ENCODE measurements around the gene TBX1.

TBX1 gene

DNA sequence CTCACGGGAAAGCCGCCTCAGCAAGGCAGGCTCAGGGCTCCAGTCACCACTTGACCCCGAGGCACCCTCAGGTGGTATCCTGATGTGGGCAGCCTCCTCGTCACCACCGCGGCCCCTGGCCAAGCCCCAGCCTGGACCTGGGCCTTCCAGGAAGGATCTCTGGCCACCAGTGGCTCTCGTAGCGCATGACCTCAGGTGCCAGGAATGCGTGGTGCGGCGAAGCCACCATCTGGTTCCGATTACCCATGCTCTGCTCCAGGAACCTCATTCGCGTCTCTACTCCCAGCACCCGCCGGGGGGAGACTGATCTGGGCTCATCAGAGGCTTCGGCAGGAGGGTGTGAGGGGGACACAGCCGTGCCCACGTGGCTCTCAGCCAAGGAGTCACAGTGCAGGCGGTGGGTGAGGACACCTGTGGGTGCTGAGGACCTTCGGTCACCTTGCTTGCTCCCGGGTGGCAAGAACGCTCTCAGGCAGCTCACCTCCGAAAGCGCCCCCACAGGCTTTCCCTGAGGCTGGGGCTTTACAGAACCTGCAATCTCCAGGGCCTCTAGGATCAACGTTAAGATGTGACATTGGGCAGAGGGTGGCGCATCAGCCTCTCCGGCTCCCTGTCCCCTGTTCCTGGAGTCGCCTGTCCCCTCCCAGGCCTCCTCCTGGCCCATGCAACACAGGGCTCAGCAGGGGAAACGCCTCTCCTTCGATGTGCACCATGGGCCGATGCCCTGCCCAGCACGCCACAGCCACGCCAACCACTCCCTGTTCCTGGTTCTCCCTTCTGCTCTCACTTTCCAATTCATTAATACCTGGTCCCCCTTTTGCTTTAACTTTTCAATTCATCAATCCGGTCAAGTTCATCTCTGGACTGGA is 39.0 kb downstream of the TBX1 start:
- TF ChIP-seq, protein P1, sequence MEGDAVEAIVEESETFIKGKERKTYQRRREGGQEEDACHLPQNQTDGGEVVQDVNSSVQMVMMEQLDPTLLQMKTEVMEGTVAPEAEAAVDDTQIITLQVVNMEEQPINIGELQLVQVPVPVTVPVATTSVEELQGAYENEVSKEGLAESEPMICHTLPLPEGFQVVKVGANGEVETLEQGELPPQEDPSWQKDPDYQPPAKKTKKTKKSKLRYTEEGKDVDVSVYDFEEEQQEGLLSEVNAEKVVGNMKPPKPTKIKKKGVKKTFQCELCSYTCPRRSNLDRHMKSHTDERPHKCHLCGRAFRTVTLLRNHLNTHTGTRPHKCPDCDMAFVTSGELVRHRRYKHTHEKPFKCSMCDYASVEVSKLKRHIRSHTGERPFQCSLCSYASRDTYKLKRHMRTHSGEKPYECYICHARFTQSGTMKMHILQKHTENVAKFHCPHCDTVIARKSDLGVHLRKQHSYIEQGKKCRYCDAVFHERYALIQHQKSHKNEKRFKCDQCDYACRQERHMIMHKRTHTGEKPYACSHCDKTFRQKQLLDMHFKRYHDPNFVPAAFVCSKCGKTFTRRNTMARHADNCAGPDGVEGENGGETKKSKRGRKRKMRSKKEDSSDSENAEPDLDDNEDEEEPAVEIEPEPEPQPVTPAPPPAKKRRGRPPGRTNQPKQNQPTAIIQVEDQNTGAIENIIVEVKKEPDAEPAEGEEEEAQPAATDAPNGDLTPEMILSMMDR (IDR thresholded peaks at IDR 0.05; ENCODE audit: extremely low read depth, insufficient read depth, missing control alignments) = no peak
- in situ Hi-C loops (cut with MboI; ENCODE audit: low pct_unique_long_range_greater_than_20kb, low sequenced_read_pairs, unreplicated experiment) = loop anchor here (10.0 kb wide), 1 partner anchor 95 kb away; no protein-coding TSS in a partner anchor
- no peak for DNase-seq (ENCODE audit: low spot score)

DNA sequence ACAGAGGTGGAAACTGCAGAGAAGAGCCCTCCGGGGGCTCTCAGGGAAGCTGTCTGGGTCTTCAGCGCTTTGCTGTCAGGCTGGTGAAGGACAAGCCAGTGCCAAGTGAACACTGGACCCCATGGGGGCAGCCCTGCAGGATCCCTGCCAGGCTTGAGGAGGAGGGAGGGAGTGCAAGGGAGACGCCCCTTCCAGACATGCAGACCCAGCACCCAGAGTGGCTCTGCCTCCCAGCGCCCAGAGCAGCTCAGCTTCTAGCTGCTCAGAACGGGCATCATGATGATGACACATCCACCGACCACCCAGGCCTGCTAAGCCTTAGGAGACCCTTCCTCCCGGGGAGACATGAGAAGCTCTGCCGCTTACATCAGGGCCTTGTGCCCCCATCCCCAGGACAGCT is 39.7 kb downstream of the TBX1 start:
- in situ Hi-C loops (cut with MboI; ENCODE audit: low pct_unique_long_range_greater_than_20kb, low sequenced_read_pairs, unreplicated experiment) = loop anchor here (10.0 kb wide), 1 partner anchor 94 kb away; no protein-coding TSS in a partner anchor
- no peak for DNase-seq (ENCODE audit: low spot score)
- TF ChIP-seq, protein P1 (IDR thresholded peaks at IDR 0.05; ENCODE audit: extremely low read depth, insufficient read depth, missing control alignments) = no peak

DNA sequence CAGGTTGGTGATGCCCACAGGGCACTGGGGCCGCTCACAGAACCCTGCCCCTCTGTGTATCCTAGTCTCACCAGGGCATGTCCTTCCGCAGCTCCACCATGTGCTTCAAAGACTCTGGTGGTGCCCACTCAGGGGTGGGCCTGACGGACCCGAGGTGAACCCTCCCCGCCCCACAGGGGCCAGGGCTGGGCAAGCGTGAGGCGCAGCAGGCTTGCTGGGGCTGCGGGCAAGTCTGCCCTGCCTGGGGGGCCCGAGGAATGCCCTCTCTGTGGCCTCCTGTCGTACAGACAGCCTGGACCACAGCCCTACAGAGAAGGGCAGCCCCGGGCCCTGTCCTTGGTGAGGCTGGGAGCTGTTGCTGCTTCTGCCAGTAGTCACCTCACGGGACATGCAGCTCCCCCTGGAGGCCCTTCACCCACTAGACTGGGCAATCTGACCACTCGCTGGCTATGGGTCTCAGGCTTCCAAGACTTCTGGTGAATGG is 40.2 kb downstream of the TBX1 start:
- no peak for DNase-seq (ENCODE audit: low spot score)
- TF ChIP-seq, protein P1 (IDR thresholded peaks at IDR 0.05; ENCODE audit: extremely low read depth, insufficient read depth, missing control alignments) = no peak
- in situ Hi-C loops (cut with MboI; ENCODE audit: low pct_unique_long_range_greater_than_20kb, low sequenced_read_pairs, unreplicated experiment) = loop anchor here (10.0 kb wide), 1 partner anchor 94 kb away; no protein-coding TSS in a partner anchor

DNA sequence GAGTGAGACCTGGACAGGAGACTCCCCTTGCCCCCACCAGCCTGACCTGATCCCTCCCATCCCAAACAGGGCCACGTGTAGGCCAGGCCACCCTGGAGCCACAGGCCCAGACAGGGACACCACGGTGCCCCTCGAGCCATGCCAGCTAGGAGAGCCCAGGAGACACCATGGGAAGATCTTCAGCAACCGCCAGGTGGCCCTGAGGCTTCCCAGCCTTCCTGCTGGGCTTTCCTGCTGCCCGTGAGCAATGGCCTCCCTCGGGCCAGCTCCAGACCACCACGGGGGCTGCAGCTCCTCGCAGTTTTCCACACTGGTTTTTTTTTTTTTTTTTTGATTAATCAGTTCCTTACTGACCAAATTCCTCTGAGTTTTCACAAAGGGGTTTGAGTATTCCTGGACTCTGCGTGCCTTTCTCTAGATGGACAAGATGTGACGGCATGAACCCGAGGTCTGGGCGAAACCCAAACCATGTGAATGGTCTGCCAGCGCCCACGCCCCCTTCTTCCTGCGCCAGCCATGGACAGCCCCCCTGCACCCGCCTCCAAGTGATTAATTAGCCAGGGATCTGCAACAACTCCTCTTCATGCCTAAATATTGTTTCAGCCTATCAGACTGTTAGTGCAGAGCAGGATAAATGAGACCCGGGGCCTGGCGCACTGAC is 40.9 kb downstream of the TBX1 start:
- no peak for DNase-seq (ENCODE audit: low spot score)
- TF ChIP-seq, protein P1 (IDR thresholded peaks at IDR 0.05; ENCODE audit: extremely low read depth, insufficient read depth, missing control alignments) = no peak
- in situ Hi-C loops (cut with MboI; ENCODE audit: low pct_unique_long_range_greater_than_20kb, low sequenced_read_pairs, unreplicated experiment) = loop anchor here (10.0 kb wide), 1 partner anchor 93 kb away; no protein-coding TSS in a partner anchor

DNA sequence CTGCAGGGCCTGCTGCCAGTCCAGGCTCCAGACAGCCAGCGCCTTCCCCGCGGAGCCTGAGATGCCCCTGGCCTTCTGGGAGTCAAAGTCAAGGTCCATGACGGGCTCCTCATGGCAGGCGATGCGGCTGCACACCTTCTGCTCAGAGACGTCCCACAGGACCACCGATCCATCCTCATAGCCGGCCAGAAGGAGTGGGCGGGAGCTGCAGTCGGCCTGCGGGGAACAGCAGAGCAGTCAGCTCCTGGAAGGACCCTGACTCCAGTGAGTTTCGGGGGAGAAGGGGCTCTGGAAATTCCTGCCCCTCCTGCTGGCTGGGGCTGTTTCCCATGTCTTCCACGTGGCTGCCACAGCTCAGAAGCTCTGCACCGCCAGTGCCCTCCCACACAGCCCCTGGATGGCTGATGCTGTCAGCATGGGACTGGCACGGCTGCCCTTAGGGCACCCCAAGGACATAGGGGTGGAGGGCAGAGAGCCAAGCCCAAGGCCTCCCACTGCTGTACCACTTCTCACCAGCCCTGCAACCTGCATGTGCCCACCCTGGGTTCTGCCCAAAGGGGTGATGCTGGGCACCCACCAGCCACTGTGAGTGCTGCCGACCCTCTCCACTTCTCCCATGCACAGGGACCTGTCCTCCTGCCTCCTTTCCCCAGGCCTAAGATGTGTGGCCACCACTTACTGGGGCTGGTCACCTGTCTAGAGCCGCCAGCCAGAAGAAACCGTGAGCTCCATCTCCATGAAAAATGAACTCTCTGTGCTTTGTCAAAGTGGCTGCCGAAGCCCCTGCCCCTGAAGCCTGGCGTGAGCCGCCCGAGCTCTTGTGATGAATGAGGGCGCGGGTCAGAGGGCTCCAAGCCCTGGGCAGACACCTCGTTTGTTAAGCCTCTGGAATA is 41.7 kb downstream of the TBX1 start:
- TF ChIP-seq, protein P1 (IDR thresholded peaks at IDR 0.05; ENCODE audit: extremely low read depth, insufficient read depth, missing control alignments) = no peak
- DNase-seq (ENCODE audit: low spot score) = no peak
- in situ Hi-C loops (cut with MboI; ENCODE audit: low pct_unique_long_range_greater_than_20kb, low sequenced_read_pairs, unreplicated experiment) = loop anchor here (10.0 kb wide), 1 partner anchor 93 kb away; no protein-coding TSS in a partner anchor

All from GM13977 (cell line).